Kidney capillary endothelial cell (primary cell): ENCODE data around the gene ITFG2.
A peak's percentile ranks its signal among the peaks of the same experiment; 100 is the strongest.

ENCODE experiments used
- DNase-seq: peaks from one replicate; pipeline ENCODE4 v3.0.0-alpha.2; 2018; ENCODE audit warnings: low spot score

The ITFG2 gene

DNA sequence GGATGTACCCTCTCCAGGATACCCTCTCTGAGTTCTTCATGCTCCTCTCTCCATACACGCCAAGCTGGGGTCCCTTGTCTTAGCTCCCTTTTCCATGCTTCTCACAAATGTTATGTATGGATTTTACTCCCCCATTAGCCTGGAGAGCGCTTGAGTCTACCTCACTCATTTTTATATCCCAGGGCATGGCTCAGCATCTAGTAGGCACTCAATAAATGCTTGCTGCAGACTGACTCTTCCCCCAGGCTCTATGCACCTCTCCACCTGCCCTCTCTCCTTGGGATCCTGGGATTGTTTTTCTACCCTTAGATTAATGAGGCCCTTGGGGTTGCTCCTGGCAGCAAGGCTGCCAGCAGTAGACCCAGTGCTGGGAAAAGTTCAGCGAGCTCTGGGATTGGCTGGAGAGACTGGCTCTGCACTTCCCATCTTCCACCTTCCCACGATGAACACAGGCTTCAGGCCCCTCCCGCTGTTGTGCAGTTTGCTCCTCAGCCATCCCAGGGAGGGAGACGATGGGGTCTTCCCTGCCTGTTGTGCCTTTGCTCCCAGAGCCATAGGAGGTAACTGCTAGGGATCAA, 20.2 kb downstream of the ITFG2 start:
- no peak for DNase-seq

DNA sequence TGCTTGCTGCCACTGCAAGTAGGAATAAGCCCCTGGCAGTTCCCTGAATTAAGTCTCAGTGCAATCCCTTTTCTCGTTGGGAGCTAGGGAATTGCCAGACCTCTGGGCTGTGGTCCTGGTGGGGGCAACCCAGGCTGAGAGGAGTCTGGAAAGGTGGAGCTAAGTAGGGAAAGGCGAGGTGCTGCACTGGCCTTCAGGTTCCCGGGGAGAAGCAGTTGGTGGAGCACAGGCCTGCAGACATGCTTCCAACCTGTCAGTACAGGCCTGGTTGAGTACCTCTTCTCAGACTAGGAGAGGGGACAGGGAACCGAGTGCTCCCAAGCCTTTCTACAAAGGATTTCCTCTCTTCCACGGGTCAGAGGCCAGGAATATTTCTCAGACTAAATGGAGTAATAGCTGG, 20.9 kb downstream of the ITFG2 start:
- DNase-seq, result no peak

- no peak for DNase-seq
These were observed 21.3 kb downstream of the ITFG2 start for GRCh38 chr12:2833810-2834209.

DNA sequence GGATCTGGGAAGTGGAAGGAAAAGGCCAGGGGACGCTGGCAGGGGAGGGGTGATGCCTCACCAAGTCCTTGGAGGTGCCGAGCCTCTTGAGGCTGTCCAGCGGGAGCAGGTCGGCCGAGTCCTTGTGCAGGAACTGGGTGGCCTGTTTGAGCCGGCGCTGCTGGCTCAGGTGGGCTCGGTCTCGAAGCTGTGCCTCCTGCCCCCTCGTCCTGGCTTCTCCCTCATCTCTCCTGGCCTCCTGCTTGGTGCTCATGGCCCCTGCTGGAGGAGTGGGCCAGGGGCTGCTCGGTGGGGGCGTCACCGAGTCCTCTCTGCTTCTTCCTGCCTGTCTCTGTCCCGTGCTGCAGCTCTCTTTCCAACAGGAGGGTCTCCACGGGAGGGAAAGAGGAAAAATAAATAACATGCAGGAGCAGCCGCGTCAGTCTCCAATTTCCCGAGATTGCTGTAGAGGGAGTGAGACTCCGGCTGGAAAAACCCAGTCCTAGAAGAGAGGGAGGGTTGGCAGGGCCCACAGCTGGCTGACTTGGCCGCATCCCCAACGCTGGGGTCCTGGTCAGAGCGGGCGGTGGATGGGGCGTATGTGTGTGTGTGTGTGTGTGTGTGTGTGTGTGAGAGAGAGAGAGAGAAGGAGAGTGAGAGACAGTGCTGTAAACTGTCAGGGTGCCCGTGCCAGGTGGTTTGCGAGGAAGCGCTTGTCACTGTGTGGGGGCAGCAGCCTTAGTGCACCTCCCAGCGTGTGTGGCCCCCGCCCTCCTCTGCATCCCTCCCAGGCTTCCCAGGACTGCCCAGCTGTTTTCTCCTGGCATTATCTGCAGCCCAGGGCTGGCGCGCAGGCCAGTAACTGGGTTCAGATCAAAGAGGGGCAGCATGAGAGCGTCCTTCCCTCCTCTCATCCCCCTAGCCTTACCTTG, 22.4 kb downstream of the ITFG2 start, which contains the start of gene NRIP2:
Gene NRIP2 (minus strand): TSS at position 455 of the 911 bp plus-strand sequence. CDS start 52 bp downstream, at position 403.
- no peak for DNase-seq

- no peak for DNase-seq
These were observed 23.4 kb downstream of the ITFG2 start for GRCh38 chr12:2835691-2836403.

DNA sequence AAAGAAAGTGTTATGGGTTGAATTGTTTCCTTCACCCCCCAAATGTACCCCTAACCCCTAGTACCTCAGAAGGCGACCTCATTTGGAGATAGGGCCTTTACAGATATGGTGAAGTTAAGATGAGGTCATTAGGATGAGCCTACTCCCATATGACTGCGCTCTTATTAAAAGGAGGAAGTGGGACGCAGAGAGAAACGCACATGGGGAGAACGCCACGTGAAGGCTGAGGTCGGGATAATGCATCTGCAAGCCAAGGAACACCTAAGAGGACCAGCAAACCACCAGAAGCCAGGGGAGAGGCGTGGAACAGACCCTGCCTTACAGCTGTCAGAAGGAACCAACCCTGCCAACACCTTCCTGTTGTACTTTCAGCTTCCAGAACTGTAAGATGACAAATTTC, 24.1 kb downstream of the ITFG2 start:
- DNase-seq, result no peak

DNA sequence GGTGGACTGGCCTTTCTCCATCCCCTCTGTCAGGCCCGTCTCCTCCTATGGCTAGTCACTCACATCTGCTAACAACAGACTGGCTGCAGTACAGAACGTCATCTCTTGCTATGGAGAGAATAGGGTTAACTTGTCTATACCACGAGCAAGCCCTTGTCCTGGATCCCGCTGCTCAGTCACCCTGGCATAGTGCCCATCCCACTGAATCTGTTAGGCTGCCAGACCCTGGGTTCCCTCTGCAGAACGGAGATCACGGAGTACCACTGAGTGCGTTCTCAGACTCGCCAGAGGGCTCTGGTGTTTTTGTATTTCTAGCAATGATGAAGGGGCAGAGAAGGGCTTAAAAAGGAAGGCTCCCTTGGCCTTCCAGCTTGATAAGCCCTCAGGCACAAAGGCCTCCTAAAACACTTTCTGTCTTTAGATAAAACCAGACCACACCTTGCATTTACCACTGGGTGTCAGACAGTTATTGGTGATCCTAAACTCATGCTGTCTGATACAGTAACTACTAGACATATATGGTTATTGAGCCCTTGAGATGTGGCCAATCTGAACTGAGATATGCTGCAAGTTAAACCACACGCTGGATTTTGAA, 28.7 kb downstream of the ITFG2 start:
- DNase-seq, result no peak

DNA sequence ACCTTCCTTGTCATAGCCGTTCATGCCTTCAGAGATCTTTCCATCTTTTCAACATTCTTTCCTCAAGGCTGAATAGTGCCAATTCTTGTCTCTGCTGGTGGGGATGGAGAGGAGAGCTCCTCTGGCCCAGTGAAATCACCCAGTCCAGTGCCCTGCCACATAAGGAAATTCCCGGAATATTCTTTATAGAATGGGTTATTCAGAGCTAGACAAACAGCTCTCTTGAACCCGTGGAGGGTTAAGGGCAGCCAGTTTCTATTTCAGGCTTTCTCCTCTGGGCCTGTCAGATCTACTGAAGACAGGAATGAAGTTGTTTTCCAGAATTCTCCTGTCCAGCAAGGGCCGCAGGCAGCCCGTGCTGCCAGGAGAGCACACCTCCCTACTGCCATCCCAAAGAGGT, 30.5 kb downstream of the ITFG2 start:
- DNase-seq, result no peak

GRCh38 chr12:2844786-2845185, 32.3 kb downstream of the ITFG2 start:
- no peak for DNase-seq

GRCh38 chr12:2845280-2845679, 32.8 kb downstream of the ITFG2 start:
- DNase-seq, result peak; percentile 78

DNA sequence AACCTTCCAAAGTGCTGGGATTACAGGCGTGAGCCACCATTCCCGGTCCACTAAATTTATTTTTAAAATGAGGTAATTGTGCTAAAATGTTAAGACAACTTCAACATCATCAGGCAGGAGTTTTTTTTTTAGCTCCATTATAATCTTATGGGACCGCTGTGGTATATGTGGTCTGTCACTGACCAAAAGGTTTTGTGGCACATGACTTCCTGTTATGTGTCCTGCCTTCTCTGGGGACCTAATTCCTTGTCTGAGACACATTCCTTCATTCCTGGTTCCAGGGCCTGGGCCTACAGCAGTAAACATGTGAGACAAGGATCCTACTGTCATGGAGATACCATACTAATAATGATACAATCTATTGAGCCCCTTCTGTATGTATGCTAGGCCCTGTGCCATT, 39.5 kb downstream of the ITFG2 start:
- no peak for DNase-seq

GRCh38 chr12:2853626-2854025, 41.2 kb downstream of the ITFG2 start:
- peak; percentile 62 for DNase-seq

DNA sequence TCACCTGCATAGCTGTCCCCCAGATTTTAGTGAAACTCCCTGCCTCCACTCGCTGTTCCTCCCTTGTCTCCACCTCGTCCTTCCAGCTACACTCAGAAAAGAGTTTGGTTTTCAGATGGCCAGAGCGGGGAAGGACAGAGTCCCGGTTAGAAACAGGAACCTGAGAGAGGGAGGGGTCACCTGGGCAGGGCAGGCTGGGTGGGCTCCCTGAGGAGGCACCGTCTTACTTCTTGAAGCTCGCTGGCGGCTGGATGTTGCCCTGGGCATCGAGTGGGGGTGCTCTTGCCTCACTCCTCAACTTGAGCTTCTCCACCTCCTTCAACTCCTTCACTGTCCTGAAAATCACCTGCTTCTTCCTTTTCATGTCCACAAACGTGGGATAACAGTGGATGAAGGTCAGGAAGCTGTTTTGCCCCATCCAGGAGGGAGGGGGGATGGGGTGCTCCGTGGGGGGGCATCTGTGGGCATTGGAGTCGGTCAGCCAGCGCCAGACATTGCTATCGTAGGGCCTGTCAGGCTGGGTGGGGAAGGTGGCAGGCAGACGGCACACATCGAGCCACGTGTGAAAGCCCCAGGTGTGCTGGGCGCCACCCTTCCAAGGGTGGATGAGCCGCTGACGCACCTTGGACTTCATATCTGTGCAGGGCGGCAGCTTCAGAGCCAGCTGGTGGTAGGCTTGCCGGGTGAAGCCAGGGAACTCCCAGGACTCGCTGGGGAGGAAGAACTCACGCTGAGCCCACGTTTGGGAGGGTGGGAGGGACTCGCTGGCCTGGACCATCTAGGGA, 42.4 kb downstream of the ITFG2 start:
- DNase-seq, result no peak

DNA sequence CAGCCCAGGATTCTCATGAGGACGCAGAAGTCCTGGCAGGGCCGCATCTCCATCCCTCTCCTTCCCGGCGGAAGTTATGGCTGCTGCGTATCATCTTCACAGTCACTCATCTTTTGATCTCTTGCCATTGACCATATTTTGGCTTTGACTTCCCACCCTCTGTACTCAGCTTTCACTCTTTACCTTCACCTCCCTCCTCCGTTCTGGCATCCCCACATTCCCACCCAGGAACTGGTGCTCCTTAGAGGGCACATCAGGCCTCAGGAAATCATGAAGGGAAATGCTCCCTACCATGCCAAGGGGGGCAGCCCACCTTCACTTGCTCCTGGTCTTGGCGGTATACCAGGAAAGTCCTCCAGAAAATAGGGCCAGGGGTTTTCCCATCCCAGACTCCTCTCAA, 43.1 kb downstream of the ITFG2 start:
- no peak for DNase-seq

DNA sequence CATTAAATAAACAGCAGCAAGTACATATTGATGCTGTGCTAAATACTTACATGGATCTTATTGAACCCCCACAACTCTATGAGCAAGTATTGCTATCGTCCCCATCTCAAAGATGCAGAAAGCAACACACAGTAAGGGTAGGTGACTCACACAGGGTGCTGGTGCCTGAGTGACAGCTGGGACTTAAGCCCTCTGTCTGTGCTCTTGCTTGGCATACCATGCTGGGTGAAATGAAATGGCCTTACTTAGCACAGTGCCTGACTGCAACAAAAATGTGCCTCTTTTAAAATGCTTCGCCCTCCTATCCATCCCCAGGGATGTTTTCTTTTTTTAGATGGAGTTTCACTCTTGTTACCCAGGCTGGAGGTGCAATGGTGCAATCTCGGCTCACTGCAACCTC, 43.6 kb downstream of the ITFG2 start:
- DNase-seq, result no peak

GRCh38 chr12:2857021-2857431, 44.6 kb downstream of the ITFG2 start, which contains the start of gene TEX52:
Gene TEX52 (minus strand): TSS chr12:2857039. CDS start chr12:2857026, 13 bp downstream.
- DNase-seq, result no peak

- no peak for DNase-seq
These were observed 45.1 kb downstream of the ITFG2 start for GRCh38 chr12:2857576-2857975.

DNA sequence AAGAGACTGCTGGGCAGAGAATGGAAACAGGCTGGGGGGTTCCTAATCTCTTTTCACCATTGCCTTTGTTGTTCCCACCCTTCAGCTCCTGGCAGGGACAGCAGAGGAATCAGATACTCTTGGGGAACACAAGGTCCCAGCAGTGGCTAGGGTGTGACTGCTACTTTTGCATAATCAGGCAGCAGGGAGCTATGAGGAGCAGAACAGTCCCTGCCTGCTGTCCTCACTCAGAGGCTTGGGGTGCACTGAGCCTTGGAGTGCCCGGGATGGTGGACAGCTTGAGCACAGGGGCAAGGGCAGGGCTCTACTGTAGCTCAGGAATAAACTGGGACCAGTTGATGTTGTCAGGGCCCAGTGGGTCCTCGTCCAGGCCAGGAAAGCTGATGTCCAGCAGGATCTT, 45.9 kb downstream of the ITFG2 start:
- no peak for DNase-seq

- no peak for DNase-seq
These were observed 46.5 kb downstream of the ITFG2 start for GRCh38 chr12:2858944-2859421.

DNA sequence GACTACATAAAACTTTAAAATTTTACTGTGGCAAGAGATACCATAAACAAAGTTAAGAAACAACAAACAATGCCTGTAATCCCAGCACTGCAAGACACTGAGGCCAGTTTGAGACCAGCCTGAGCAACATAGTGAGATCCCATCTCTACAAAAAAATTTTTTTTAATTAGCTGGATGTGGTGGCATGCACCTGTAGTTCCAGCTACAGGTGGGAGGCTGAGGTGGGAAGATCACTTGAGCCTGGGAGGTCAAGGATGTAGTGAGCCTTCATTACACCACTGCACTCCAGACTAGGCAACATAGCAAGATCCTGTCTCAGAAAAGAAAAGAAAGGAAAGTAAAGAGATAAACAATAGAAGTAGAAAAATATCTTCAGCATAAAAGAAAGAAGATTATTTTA, 47.7 kb downstream of the ITFG2 start:
- no peak for DNase-seq

- DNase-seq, result no peak
These were observed 50.4 kb downstream of the ITFG2 start for GRCh38 chr12:2862876-2863275.
